K562 treated with DMSO at 1 percent for 12 hours (cell line): Measurements from ENCODE around the gene TYMP. TPM values are rescaled to one million over a fixed set of nuclear protein-coding genes. Genes with fewer than 3 reads are reported as not detected.

Source experiments
- total RNA-seq: library from RNA; unstranded; fragments of 300-600 nt; gene quantifications from 2 replicates; pipeline ENCODE4 v1.2.3, GENCODE V29; 2022; ENCODE audit not compliant: insufficient read depth

Gene TYMP
- total RNA-seq = 1.9 and 8.0 TPM in 2 replicates

GRCh38 chr22:50529897-50530579 is at the start of gene TYMP:
Gene TYMP, minus strand, starts transcription at chr22:50530012. Its CDS starts 303 bp downstream, at chr22:50529709.

GRCh38 chr22:50577987-50578775 is 48.4 kb upstream of the TYMP start, which contains the start of gene CPT1B:
Gene CPT1B, minus strand, starts transcription at chr22:50578427. Its CDS starts 512 bp downstream, at chr22:50577915.

GRCh38 chr22:50562523-50563412 is 33.0 kb upstream of the TYMP start, which contains the start of gene SYCE3:
Gene SYCE3, minus strand, starts transcription at chr22:50562919. Its CDS starts 6,514 bp downstream, at chr22:50556405.

GRCh38 chr22:50545522-50546325 is 15.9 kb upstream of the TYMP start, which contains the start of gene KLHDC7B:
Gene KLHDC7B, plus strand, starts transcription at chr22:50545899. Its CDS starts 345 bp downstream, at chr22:50546244.

GRCh38 chr22:50525104-50525857 is 4.5 kb downstream of the TYMP start, which contains the start of gene SCO2:
Gene SCO2, minus strand, starts transcription at chr22:50525598. Its CDS starts 1,187 bp downstream, at chr22:50524411.

GRCh38 chr22:50507991-50508884 is 21.6 kb downstream of the TYMP start, which contains the start of gene NCAPH2:
Gene NCAPH2, plus strand, starts transcription at chr22:50508224. Its CDS starts 114 bp downstream, at chr22:50508338.

GRCh38 chr22:50507421-50507990 is 22.3 kb downstream of the TYMP start, which contains the start of gene LMF2:
Gene LMF2, minus strand, starts transcription at chr22:50507702. Its CDS starts 27 bp downstream, at chr22:50507675.

GRCh38 chr22:50486561-50487289 is 43.1 kb downstream of the TYMP start, which contains the start of gene MIOX:
Gene MIOX, plus strand, starts transcription at chr22:50486859. Its CDS starts 39 bp downstream, at chr22:50486898.

GRCh38 chr22:50481440-50482106 is 48.2 kb downstream of the TYMP start, which contains the start of gene ADM2:
Gene ADM2, plus strand, starts transcription at chr22:50481543. Its CDS starts 305 bp downstream, at chr22:50481848.

Other genes with a start within 250 kb of the TYMP start
- 18.4 and 33.9 TPM in 2 replicates for gene PLXNB2, start 222.4 kb downstream of the TYMP start, total RNA-seq
- 1.6 and 2.8 TPM in 2 replicates for gene DENND6B, start 203.0 kb downstream of the TYMP start, total RNA-seq
- gene PPP6R2, start 186.7 kb downstream of the TYMP start, total RNA-seq = 41.2 and 53.8 TPM in 2 replicates
- 39.8 and 53.2 TPM in 2 replicates for gene SBF1, start 55.0 kb downstream of the TYMP start, total RNA-seq
- 5.9 and 9.7 TPM in 2 replicates for gene ADM2, start 48.5 kb downstream of the TYMP start, total RNA-seq
- gene MIOX, start 43.2 kb downstream of the TYMP start, total RNA-seq = not detected in 2 replicates
- gene LMF2, start 22.3 kb downstream of the TYMP start, total RNA-seq = 47.0 and 59.2 TPM in 2 replicates
- gene NCAPH2, start 21.8 kb downstream of the TYMP start, total RNA-seq = 73.6 and 85.3 TPM in 2 replicates
- 1.5 and 4.1 TPM in 2 replicates for gene SCO2, start 4.4 kb downstream of the TYMP start, total RNA-seq
- 7.0 and 9.5 TPM in 2 replicates for gene KLHDC7B, start 15.9 kb upstream of the TYMP start, total RNA-seq
- not detected in 2 replicates for gene SYCE3, start 32.9 kb upstream of the TYMP start, total RNA-seq
- 4.1 and 13.6 TPM in 2 replicates for gene CPT1B, start 48.4 kb upstream of the TYMP start, total RNA-seq
- gene CHKB, start 52.8 kb upstream of the TYMP start, total RNA-seq = 9.6 and 19.1 TPM in 2 replicates
- gene MAPK8IP2, start 70.8 kb upstream of the TYMP start, total RNA-seq = 0.35 and 0.79 TPM in 2 replicates
- gene ARSA, start 98.1 kb upstream of the TYMP start, total RNA-seq = 14.6 and 20.1 TPM in 2 replicates
- not detected in 2 replicates for gene SHANK3, start 142.8 kb upstream of the TYMP start, total RNA-seq
- gene ACR, start 208.2 kb upstream of the TYMP start, total RNA-seq = not detected in 2 replicates